ENCODE measurements around the gene MBOAT7. TPM values are rescaled to one million over a fixed set of nuclear protein-coding genes. Genes with fewer than 3 reads are reported as not detected.
"Not testable (repeated sequence)": the region's sequence is repeated elsewhere in the genome, so short reads cannot be mapped to it uniquely, and the experiment has no call there.

The MBOAT7 gene
- polyA plus RNA-seq, 2 of the 4 experiments (the other 2 are of a cell fraction) = 42.1 to 142 TPM

DNA sequence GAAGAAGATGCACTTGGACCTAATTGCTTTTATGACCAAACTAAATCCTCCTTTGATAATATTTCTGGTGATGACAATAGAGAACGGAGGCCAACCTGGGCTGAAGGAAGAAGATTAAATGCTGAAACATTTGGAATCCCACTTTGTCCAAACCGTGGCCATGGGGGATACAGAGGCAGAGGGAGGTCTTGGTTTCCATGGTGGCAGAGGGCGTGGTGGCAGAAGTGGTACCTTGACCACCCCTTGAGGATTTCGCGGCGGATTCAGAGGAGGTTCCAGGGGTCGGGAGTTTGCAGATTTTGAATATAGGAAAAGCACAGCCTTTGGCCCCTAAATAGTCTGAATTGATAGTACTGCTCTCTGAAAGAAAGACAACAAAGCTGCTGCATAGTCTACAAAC, 40.7 kb upstream of the MBOAT7 start (continued):
- TF ChIP-seq, protein P1, sequence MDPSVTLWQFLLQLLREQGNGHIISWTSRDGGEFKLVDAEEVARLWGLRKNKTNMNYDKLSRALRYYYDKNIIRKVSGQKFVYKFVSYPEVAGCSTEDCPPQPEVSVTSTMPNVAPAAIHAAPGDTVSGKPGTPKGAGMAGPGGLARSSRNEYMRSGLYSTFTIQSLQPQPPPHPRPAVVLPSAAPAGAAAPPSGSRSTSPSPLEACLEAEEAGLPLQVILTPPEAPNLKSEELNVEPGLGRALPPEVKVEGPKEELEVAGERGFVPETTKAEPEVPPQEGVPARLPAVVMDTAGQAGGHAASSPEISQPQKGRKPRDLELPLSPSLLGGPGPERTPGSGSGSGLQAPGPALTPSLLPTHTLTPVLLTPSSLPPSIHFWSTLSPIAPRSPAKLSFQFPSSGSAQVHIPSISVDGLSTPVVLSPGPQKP (IDR thresholded peaks at IDR 0.05; ENCODE audit: low read depth, low read length) = no peak

DNA sequence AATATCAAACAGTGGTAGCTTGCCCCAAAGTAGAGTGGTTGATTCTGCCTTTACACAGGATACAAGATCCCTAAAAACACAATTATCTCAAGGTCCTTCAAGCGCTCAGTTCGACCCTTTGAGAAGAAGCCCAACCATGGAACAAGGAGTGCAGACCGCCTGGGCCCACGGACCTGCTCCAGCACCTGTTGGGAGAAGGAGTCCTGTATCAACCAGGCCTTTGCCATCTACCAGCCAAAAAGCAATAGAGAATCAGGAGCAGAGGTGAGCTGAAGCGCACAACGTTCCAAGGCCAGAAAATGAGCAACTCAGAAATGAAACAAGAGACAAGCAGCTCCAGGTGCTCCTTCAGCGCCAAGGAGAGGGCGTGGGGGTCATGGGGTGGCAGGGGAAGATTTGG, 39.8 kb upstream of the MBOAT7 start:
- 75% methylated on average over 8 of the region's 8 CpGs for WGBS (ENCODE audit: missing lambda C conversion rate)
- TF ChIP-seq NFE2L2 (conservative IDR thresholded peaks at IDR 0.05; ENCODE audit: low read length) = no peak
- TF ChIP-seq, protein P1 (IDR thresholded peaks at IDR 0.05; ENCODE audit: low read depth, low read length) = no peak
- no peak for TF ChIP-seq FOXS1 (CRISPR knock-in tag; IDR thresholded peaks at IDR 0.05)
- no peak for TF ChIP-seq EP300 (IDR thresholded peaks at IDR 0.05)
- no peak for TF ChIP-seq HEYL (CRISPR knock-in tag; IDR thresholded peaks at IDR 0.05)
- no peak for TF ChIP-seq RAD21 (conservative IDR thresholded peaks at IDR 0.05 in 1 of 2, IDR thresholded peaks at IDR 0.05 in 1 of 2)
- TF ChIP-seq EHMT2 (IDR thresholded peaks at IDR 0.05; ENCODE audit: low read depth) = no peak
- TF ChIP-seq RCOR1 (IDR thresholded peaks at IDR 0.05; ENCODE audit: low read depth, low read length) = no peak
- TF ChIP-seq CHD2 (IDR thresholded peaks at IDR 0.05; ENCODE audit: low read length, partially characterized antibody) = no peak
- TF ChIP-seq, protein P2, sequence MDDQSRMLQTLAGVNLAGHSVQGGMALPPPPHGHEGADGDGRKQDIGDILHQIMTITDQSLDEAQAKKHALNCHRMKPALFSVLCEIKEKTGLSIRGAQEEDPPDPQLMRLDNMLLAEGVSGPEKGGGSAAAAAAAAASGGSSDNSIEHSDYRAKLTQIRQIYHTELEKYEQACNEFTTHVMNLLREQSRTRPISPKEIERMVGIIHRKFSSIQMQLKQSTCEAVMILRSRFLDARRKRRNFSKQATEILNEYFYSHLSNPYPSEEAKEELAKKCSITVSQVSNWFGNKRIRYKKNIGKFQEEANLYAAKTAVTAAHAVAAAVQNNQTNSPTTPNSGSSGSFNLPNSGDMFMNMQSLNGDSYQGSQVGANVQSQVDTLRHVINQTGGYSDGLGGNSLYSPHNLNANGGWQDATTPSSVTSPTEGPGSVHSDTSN (IDR thresholded peaks at IDR 0.05) = no peak
- TF ChIP-seq PHF8 (IDR thresholded peaks at IDR 0.05; ENCODE audit: borderline replicate concordance, low read depth) = no peak
- no peak for TF ChIP-seq HDAC2 (IDR thresholded peaks at IDR 0.05)
- no peak for TF ChIP-seq HOXB13 (CRISPR knock-in tag; IDR thresholded peaks at IDR 0.05; ENCODE audit: low read depth)
- TF ChIP-seq, protein P3, sequence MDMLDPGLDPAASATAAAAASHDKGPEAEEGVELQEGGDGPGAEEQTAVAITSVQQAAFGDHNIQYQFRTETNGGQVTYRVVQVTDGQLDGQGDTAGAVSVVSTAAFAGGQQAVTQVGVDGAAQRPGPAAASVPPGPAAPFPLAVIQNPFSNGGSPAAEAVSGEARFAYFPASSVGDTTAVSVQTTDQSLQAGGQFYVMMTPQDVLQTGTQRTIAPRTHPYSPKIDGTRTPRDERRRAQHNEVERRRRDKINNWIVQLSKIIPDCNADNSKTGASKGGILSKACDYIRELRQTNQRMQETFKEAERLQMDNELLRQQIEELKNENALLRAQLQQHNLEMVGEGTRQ (IDR thresholded peaks at IDR 0.05) = no peak
- TF ChIP-seq POLR2A (IDR thresholded peaks at IDR 0.05; ENCODE audit: low read length) = no peak
- TF ChIP-seq FOSB (CRISPR knock-in tag; IDR thresholded peaks at IDR 0.05) = no peak
- TF ChIP-seq, protein P4, sequence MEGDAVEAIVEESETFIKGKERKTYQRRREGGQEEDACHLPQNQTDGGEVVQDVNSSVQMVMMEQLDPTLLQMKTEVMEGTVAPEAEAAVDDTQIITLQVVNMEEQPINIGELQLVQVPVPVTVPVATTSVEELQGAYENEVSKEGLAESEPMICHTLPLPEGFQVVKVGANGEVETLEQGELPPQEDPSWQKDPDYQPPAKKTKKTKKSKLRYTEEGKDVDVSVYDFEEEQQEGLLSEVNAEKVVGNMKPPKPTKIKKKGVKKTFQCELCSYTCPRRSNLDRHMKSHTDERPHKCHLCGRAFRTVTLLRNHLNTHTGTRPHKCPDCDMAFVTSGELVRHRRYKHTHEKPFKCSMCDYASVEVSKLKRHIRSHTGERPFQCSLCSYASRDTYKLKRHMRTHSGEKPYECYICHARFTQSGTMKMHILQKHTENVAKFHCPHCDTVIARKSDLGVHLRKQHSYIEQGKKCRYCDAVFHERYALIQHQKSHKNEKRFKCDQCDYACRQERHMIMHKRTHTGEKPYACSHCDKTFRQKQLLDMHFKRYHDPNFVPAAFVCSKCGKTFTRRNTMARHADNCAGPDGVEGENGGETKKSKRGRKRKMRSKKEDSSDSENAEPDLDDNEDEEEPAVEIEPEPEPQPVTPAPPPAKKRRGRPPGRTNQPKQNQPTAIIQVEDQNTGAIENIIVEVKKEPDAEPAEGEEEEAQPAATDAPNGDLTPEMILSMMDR (IDR thresholded peaks at IDR 0.05) = no peak
- no peak for TF ChIP-seq JUN (IDR thresholded peaks at IDR 0.05)
- no peak for TF ChIP-seq BCL3 (IDR thresholded peaks at IDR 0.05)
- no peak for TF ChIP-seq CBX2 (IDR thresholded peaks at IDR 0.05; ENCODE audit: borderline replicate concordance, low read depth)
- no peak overlapping the region for H3K4me3 ChIP-seq
- peaks cover 5% of the 10 kb centered on the region for H3K9me3 ChIP-seq
- no peak overlapping the region for H3K27ac ChIP-seq
- DNase-seq (ENCODE audit: low read depth in 1 of 2, low spot score in 1 of 2) = no peak
- H3K4me2 ChIP-seq = no peak overlapping the region
- no peak for ATAC-seq
- no peak for FAIRE-seq
- H3K4me1 ChIP-seq = no peaks in the 10 kb centered on the region
- CTCF ChIA-PET = interaction anchor here (0.5 to 1.3 kb wide), 5 partner anchors 31 to 162 kb away, joined by 3 to 5 read pairs (median 3); no protein-coding TSS in a partner anchor
- POLR2A ChIA-PET = interaction anchor here (1.3 kb wide), 1 partner anchor 92 kb away, joined by 3 read pairs; the partner anchor contains the start of gene CNOT3

- not testable (repeated sequence) for H3K4me1 ChIP-seq; H3K4me3 ChIP-seq; H3K4me2 ChIP-seq; H3K27ac ChIP-seq; DNase-seq (ENCODE audit: low read depth in 1 of 2, low spot score in 1 of 2); FAIRE-seq; ATAC-seq; H3K9me3 ChIP-seq
- WGBS (ENCODE audit: missing lambda C conversion rate) = 69% methylated on average over 10 of the region's 10 CpGs
- ChIA-PET CTCF (interaction anchor here (1.0 to 1.4 kb wide), 3 partner anchors 34 to 73 kb away, joined by 3 read pairs; no protein-coding TSS in a partner anchor), POLR2A (interaction anchor here (1.0 kb wide), 1 partner anchor 14 kb away, joined by 4 read pairs; no protein-coding TSS in a partner anchor)
Measured at GRCh38 chr19:54224619-54225018, 35.2 kb upstream of the MBOAT7 start.

DNA sequence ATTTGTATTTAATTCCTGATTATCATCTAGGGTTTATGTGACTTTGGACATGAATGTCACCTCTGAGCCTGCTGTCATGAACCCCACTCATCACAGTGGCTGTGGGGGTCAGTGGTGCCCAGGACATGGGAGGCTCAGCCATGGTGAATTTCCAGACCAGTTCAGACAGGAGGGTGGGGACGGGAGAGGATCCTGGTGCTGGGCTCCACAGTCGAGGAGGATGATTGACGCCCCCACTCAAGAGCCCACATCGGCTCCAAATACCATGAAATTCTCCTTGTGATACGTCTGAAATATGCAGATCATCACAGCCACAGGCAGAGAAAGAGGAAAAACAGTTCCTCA, 34.5 kb upstream of the MBOAT7 start:
- FAIRE-seq; DNase-seq (ENCODE audit: low read depth in 1 of 2, low spot score in 1 of 2); H3K4me3 ChIP-seq; H3K4me2 ChIP-seq; H3K27ac ChIP-seq; H3K4me1 ChIP-seq; CTCF ChIA-PET; POLR2A ChIA-PET; H3K9me3 ChIP-seq; ATAC-seq: not testable (repeated sequence)
- 43% methylated on average over 5 of the region's 5 CpGs for WGBS (ENCODE audit: missing lambda C conversion rate)

DNA sequence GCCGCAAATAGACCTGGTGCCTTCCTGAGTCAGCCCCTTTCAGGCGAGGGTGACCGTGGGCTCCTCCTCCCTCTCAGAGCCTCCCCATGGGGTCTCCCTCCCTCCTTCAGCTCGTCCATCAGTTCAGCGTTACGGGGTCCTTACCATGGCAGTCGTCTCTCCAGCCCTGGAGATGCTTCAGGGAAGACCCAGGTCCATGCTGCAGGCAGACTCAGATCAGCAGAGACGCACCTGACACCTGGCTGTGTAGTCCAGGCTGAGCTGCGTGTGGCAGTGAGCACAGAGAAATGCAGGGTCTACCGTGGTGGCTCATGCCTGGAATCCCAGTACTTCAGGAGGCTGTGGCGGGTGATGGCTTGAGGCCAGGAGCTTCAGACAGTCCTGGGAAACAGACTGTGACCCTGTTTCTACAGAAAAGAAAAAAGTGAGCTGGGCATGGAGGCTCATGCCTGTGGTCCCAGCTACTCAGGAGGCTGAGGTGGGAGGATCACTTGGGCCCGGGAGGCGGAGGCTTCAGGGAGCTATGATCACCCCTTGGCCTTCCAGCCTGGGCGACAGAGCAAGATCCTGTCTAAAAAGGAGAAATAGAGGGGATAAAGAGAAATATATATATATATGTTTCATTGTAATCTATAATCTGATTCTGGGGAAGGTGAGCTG, 34.0 kb upstream of the MBOAT7 start:
- H3K4me3 ChIP-seq; H3K9me3 ChIP-seq; H3K4me1 ChIP-seq; H3K27ac ChIP-seq; FAIRE-seq; POLR2A ChIA-PET; H3K4me2 ChIP-seq; DNase-seq (ENCODE audit: low read depth in 1 of 2, low spot score in 1 of 2): not testable (repeated sequence)
- WGBS (ENCODE audit: missing lambda C conversion rate) = 70% methylated on average over 12 of the region's 14 CpGs
- peak in 1 of 2 experiments; percentile 11; a peak in 2 of 6 replicates for ATAC-seq
- CTCF ChIA-PET = interaction anchor here (1.8 kb wide), 1 partner anchor 9 kb away, joined by 8 read pairs; no protein-coding TSS in a partner anchor

All from A549 (cell line).